B cell (primary cell): ENCODE data around the gene TMCO1. TPM values are rescaled to one million over a fixed set of nuclear protein-coding genes. Genes with fewer than 3 reads are reported as not detected.

Source experiments
- ATAC-seq: fragments of 200-7000 bp; cut with Tn5 transposase; one replicate; pipeline ENCODE4 v1.10.0; 2021; ENCODE audit warnings: low read depth, mild to moderate bottlenecking, moderate number of reproducible peaks, moderate library complexity
- CTCF ChIA-PET: fragments of 350-600 bp; sonication (Branson Sonifier 250); formaldehyde crosslinking; loops from one replicate; lab custom pipeline; 2021; ENCODE audit warnings: antibody characterized with exemption, inconsistent platforms; lab: Charles Lee
- POLR2A ChIA-PET: fragments of 350-600 bp; sonication (Branson Sonifier 250); formaldehyde crosslinking; loops from one replicate; lab custom pipeline; 2021; ENCODE audit warnings: antibody characterized with exemption; lab: Charles Lee
- DNase-seq: peaks from one replicate; pipeline ENCODE4 v3.0.0; 2013
- H2AFZ ChIP-seq: 2 replicates; pipeline ENCODE4 v1.6.1; 2012; ENCODE audit warnings: mild to moderate bottlenecking, low read depth, low read length; ENCODE audit not compliant: insufficient read depth, poor library complexity, severe bottlenecking
- H3K27ac ChIP-seq, 2 donors: 1 replicate in 1 of 2; 2 replicates in 1 of 2; pipeline ENCODE4 v1.5.1; 2012 to 2013; ENCODE audit warnings: low read length in 2 of 2, mild to moderate bottlenecking in 2 of 2, moderate library complexity in 1 of 2
- H3K27me3 ChIP-seq, 4 experiments: fragments of 200-600 bp in 1 of 4; sonication (generic) in 1 of 4; replicated peaks in 1 of 4; 1 replicate in 2 of 4; 2 replicates in 2 of 4; pipeline versions ENCODE4 v1.6.1 to v1.7.0; 2013 to 2016; ENCODE audit warnings: low read length in 3 of 4, mild to moderate bottlenecking in 2 of 4, mixed read lengths in 1 of 4, moderate library complexity in 1 of 4; ENCODE audit not compliant: insufficient read depth in 4 of 4, control insufficient read depth in 3 of 4; ENCODE audit errors: control extremely low read depth in 1 of 4
- H3K36me3 ChIP-seq, 2 experiments: replicated peaks in 1 of 2; 1 replicate in 1 of 2; 2 replicates in 1 of 2; pipeline versions ENCODE4 v1.6.1 to v1.7.1; 2013; ENCODE audit warnings: low read length in 1 of 2; ENCODE audit not compliant: insufficient read depth in 2 of 2, control insufficient read depth in 1 of 2; ENCODE audit errors: control extremely low read depth in 1 of 2, extremely low read depth in 1 of 2
- H3K4me1 ChIP-seq, 2 donors: fragments of 200-600 bp in 1 of 2; sonication (generic) in 1 of 2; 1 replicate in 1 of 2; 2 replicates in 1 of 2; pipeline versions ENCODE4 v1.5.1 to v1.6.1; 2013 to 2017; ENCODE audit warnings: low read length in 2 of 2; ENCODE audit not compliant: control insufficient read depth in 2 of 2, insufficient read depth in 2 of 2
- H3K4me2 ChIP-seq: replicated peaks from 2 replicates; pipeline ENCODE3; 2012; ENCODE audit warnings: mild to moderate bottlenecking, low read depth, low read length; ENCODE audit not compliant: poor library complexity, severe bottlenecking
- H3K4me3 ChIP-seq, 5 experiments: fragments of 200-600 bp in 1 of 5; sonication (generic) in 1 of 5; 1 replicate in 3 of 5; 2 replicates in 2 of 5; pipeline versions ENCODE4 v1.5.1 to v1.7.0; 2011 to 2016; ENCODE audit warnings: low read length in 4 of 5, mild to moderate bottlenecking in 4 of 5, low read depth in 2 of 5, control low read depth in 1 of 5, moderate library complexity in 1 of 5; ENCODE audit not compliant: insufficient read depth in 1 of 5; ENCODE audit errors: control extremely low read depth in 1 of 5, extremely low read depth in 1 of 5
- H3K79me2 ChIP-seq: fragments of 200-600 bp; sonication (generic); one replicate; pipeline ENCODE4 v1.6.0; 2016; ENCODE audit warnings: low read length; ENCODE audit not compliant: control insufficient read depth, insufficient read depth
- H3K9ac ChIP-seq: fragments of 200-600 bp; sonication (generic); 2 replicates; pipeline ENCODE4 v1.6.1; 2017; ENCODE audit warnings: mild to moderate bottlenecking, low read length, moderate library complexity
- H3K9me3 ChIP-seq, 3 donors: one replicate each; pipeline versions ENCODE4 v1.6.1 to v1.7.1; 2013; ENCODE audit warnings: low read length in 2 of 3; ENCODE audit not compliant: control insufficient read depth in 2 of 3, insufficient read depth in 1 of 3; ENCODE audit errors: control extremely low read depth in 1 of 3
- H4K20me1 ChIP-seq: 2 replicates; pipeline ENCODE4 v1.6.0; 2012; ENCODE audit warnings: mild to moderate bottlenecking, low read length; ENCODE audit not compliant: insufficient read depth, control insufficient read depth, poor library complexity, severe bottlenecking
- H3K27ac Mint-ChIP-seq: one replicate; pipeline ENCODE4 v1.8.0; 2021; ENCODE audit warnings: mixed read lengths
- H3K27me3 Mint-ChIP-seq: one replicate; pipeline ENCODE4 v1.8.0; 2021; ENCODE audit warnings: mixed read lengths
- H3K4me1 Mint-ChIP-seq: one replicate; pipeline ENCODE4 v1.8.0; 2021; ENCODE audit warnings: mixed read lengths
- H3K4me3 Mint-ChIP-seq: one replicate; pipeline ENCODE4 v1.8.0; 2021; ENCODE audit warnings: mixed read lengths
- H3K9me3 Mint-ChIP-seq: one replicate; pipeline ENCODE4 v1.8.0; 2022; ENCODE audit warnings: mixed read lengths; ENCODE audit not compliant: insufficient read depth
- CTCF ChIP-seq: fragments of 200-600 bp; IDR thresholded peaks from one replicate; pipeline ENCODE4 v1.8.0; 2022; ENCODE audit warnings: antibody characterized with exemption, mild to moderate bottlenecking
- EZH2 ChIP-seq: IDR thresholded peaks from 2 replicates; pipeline ENCODE4 v1.6.1; 2012; ENCODE audit warnings: borderline replicate concordance, low read depth, mild to moderate bottlenecking, moderate library complexity, low read length; ENCODE audit not compliant: insufficient read depth, poor library complexity, severe bottlenecking
- WGBS: methylation state at CpG from one replicate; pipeline ENCODE4 v1.1.5; 2013; ENCODE audit warnings: missing lambda C conversion rate; ENCODE audit not compliant: insufficient coverage; 5-methylcytosine and 5-hydroxymethylcytosine counted together
- intact Hi-C: fragments of 100-400 bp; cut with micrococcal nuclease; formaldehyde crosslinking; loops from one replicate; pipeline ENCODE4 v1.10.0; 2022
- polyA plus RNA-seq: library from polyadenylated mRNA; depleted of rRNA; stranded (reverse); fragments of >200 nt; gene quantifications from 2 replicates; pipeline ENCODE4 v1.2.3, GENCODE V29; 2012
- total RNA-seq, 2 donors: library from RNA; stranded (reverse); fragments of 120-200 nt in 1 of 2; gene quantifications; 1 replicate in 1 of 2; 2 replicates in 1 of 2; pipeline versions ENCODE4 v1.2.3 to v1.2.4, GENCODE V29; 2013 to 2022

TMCO1 gene
- total and polyA plus RNA-seq, 2 donors (not counting 1 experiment from before 2014, with no cell fraction given): 16.1 to 39.5 TPM

- Histone ChIP-seq H3K36me3 (peaks cover 13 to 42% of the 10 kb centered on the region in 2 experiments), H2AFZ (no peak overlapping the region), H3K9me3 (no peaks in the 10 kb centered on the region), H3K4me2 (no peak overlapping the region), H3K27ac (no peak overlapping the region), H3K4me3 (no peak overlapping the region), H3K79me2 (peaks cover 12% of the 10 kb centered on the region), H3K9ac (no peak overlapping the region), H3K4me1 (peaks cover 19 to 22% of the 10 kb centered on the region in 2 donors), H3K27me3 (no peaks in the 10 kb centered on the region), H4K20me1 (no peaks in the 10 kb centered on the region)
- no peak for DNase-seq
- no peak for TF ChIP-seq EZH2
- no peak for TF ChIP-seq CTCF
- ATAC-seq: no peak
- WGBS: 100% methylated on average over 6 of the region's 8 CpGs
- CTCF ChIA-PET: no interaction called here
- Mint-ChIP-seq H3K4me1 (peaks cover 23% of the 10 kb centered on the region), H3K27me3 (no peaks in the 10 kb centered on the region), H3K4me3 (no peak overlapping the region), H3K27ac (no peak overlapping the region), H3K9me3 (no peaks in the 10 kb centered on the region)
- intact Hi-C loops: no loop called here
- POLR2A ChIA-PET: no interaction called here
Observed at GRCh38 chr1:165742194-165742593, 26.5 kb downstream of the TMCO1 start.

GRCh38 chr1:165738794-165739193 is 29.9 kb downstream of the TMCO1 start:
- ChIA-PET CTCF (interaction anchor here (1.5 kb wide), 1 partner anchor 8 kb away, joined by 3 read pairs; no protein-coding TSS in a partner anchor), POLR2A (no interaction called here)
- Histone ChIP-seq H3K4me3 (no peak overlapping the region), H3K36me3 (peaks cover 10 to 39% of the 10 kb centered on the region in 2 experiments), H4K20me1 (no peaks in the 10 kb centered on the region), H3K27me3 (no peaks in the 10 kb centered on the region), H3K9ac (no peak overlapping the region), H2AFZ (no peak overlapping the region), H3K4me2 (peak overlapping the region; percentile 45), H3K9me3 (no peaks in the 10 kb centered on the region), H3K4me1 (peaks cover 27 to 28% of the 10 kb centered on the region in 2 donors), H3K79me2 (peaks cover 18% of the 10 kb centered on the region), H3K27ac (peak overlapping the region in 1 of 2 donors; percentile 59)
- ATAC-seq (peak; percentile 76), DNase-seq (peak; percentile 23)
- TF ChIP-seq CTCF (no peak), EZH2 (no peak)
- no CpG with 5 or more reads among the region's 1 CpG for WGBS
- Mint-ChIP-seq H3K4me3 (peak overlapping the region; percentile 47), H3K27me3 (no peaks in the 10 kb centered on the region), H3K27ac (peak overlapping the region; percentile 39), H3K4me1 (peaks cover 32% of the 10 kb centered on the region), H3K9me3 (no peaks in the 10 kb centered on the region)
- intact Hi-C loops: no loop called here
